ENCODE measurements around the gene NDUFA3. TPM values are rescaled to one million over a fixed set of nuclear protein-coding genes. Genes with fewer than 3 reads are reported as not detected.

NDUFA3 gene
- total and polyA plus RNA-seq, 10 of the 15 experiments (the other 5 are each of a cell fraction or from before 2014, with no cell fraction given), result 40.0 to 335 (median 153) TPM

DNA sequence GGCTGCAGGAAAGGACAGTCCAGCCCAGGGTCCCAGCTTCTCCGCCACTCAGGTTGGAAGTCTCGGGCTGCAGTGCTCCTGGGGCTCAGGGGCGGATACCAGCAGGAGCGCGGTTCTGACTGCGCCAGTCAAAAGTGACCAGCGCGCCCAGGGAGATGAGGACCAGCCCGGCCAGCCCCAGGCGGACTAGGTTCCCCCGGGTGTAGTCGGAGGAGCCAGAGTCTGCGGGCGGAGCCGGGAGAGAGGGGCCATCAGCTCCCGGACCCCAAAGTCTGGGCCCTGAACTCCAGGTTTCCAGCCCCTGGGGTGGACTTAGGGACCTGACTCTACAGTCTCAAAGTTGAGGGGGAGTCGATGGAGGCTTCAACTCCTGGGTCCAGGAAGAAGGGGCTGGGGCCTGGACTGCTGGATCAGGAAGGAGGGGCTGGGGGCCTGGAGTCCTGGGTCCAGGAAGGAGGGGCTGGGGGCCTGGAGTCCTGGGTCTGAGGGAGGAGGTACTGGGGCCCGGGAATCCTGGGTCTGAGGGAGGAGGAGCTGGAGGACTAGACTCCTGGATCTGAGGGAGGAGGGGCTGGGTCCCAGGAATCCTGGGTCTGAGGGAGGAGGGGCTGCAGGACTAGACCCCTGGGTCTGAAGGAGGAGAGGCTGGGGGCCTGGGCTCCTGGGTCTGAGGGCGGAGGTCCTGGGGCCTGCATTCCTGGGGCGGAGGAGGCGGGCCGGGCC is 7.4 kb upstream of the NDUFA3 start:
- Histone ChIP-seq H3K4me2 (ENCODE audit: control insufficient read depth, insufficient read depth) (peak overlapping the region; percentile 54; the same call in 1 of the 2 replicates), H4K20me1 (ENCODE audit: control insufficient read depth, insufficient read depth) (no peaks in the 10 kb centered on the region), H3K9ac (ENCODE audit: control insufficient read depth, insufficient read depth, low read length) (no peak overlapping the region), H3K79me2 (ENCODE audit: control insufficient read depth, insufficient read depth, low read length) (no peaks in the 10 kb centered on the region), H2AFZ (ENCODE audit: control insufficient read depth, low read depth, low read length) (no peak overlapping the region), H3K27ac (ENCODE audit: control insufficient read depth, insufficient read depth) (no peak overlapping the region), H3K27me3 (replicated peaks in 1 of 2; ENCODE audit: control insufficient read depth in 2 of 2, insufficient read depth in 2 of 2, low read length in 1 of 2) (no peaks in the 10 kb centered on the region; a peak in 2 of 4 replicates), H3K4me3 (no peak overlapping the region), H3K36me3 (ENCODE audit: control insufficient read depth in 2 of 2, insufficient read depth in 2 of 2, low read length in 1 of 2) (no peaks in the 10 kb centered on the region), H3K9me3 (replicated peaks; ENCODE audit: control insufficient read depth, insufficient read depth, low read length) (peaks cover 2% of the 10 kb centered on the region; the same call in 2 of the 3 replicates), H3K4me1 (ENCODE audit: control insufficient read depth, insufficient read depth, low read length) (no peaks in the 10 kb centered on the region)
- 72% methylated on average over 21 of the region's 22 CpGs for WGBS (ENCODE audit: insufficient coverage, insufficient replicate concordance, low lambda C conversion rate, missing lambda C conversion rate)
- ChIA-PET SMC1A (ENCODE audit: uncharacterized antibody, unreplicated experiment) (no interaction called here), RAD21 (ENCODE audit: unreplicated experiment) (no interaction called here), CTCF (no interaction called here), POLR2A (interaction anchor here (0.6 kb wide), 1 partner anchor 1409 kb away, joined by 3 read pairs; no protein-coding TSS in a partner anchor)
- ATAC-seq (no peak), FAIRE-seq (no peak), DNase-seq (ENCODE audit: low read depth, low spot score) (no peak)
- in situ Hi-C loops (cut with MboI) (no loop called here), intact Hi-C loops (cut with micrococcal nuclease; ENCODE audit: unreplicated experiment) (no loop called here)
- no TSS peak for BruUV-seq (replicated peaks)
- TF ChIP-seq, protein P1, sequence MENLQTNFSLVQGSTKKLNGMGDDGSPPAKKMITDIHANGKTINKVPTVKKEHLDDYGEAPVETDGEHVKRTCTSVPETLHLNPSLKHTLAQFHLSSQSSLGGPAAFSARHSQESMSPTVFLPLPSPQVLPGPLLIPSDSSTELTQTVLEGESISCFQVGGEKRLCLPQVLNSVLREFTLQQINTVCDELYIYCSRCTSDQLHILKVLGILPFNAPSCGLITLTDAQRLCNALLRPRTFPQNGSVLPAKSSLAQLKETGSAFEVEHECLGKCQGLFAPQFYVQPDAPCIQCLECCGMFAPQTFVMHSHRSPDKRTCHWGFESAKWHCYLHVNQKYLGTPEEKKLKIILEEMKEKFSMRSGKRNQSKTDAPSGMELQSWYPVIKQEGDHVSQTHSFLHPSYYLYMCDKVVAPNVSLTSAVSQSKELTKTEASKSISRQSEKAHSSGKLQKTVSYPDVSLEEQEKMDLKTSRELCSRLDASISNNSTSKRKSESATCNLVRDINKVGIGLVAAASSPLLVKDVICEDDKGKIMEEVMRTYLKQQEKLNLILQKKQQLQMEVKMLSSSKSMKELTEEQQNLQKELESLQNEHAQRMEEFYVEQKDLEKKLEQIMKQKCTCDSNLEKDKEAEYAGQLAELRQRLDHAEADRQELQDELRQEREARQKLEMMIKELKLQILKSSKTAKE (IDR thresholded peaks at IDR 0.05; ENCODE audit: low read depth, poor library complexity, severe bottlenecking), result no peak
- TF ChIP-seq SMARCA5 (IDR thresholded peaks at IDR 0.05), result no peak
- TF ChIP-seq NR2C2 (IDR thresholded peaks at IDR 0.05; ENCODE audit: borderline replicate concordance, control insufficient read depth, insufficient read length, low read depth), result no peak
- no peak for TF ChIP-seq MYC (IDR thresholded peaks at IDR 0.05; ENCODE audit: insufficient read depth, insufficient read length, insufficient replicate concordance, low read length, severe bottlenecking)
- no peak for TF ChIP-seq GABPA (IDR thresholded peaks at IDR 0.05; ENCODE audit: low read depth)
- no peak for TF ChIP-seq POLR2AphosphoS2 (IDR thresholded peaks at IDR 0.05; ENCODE audit: low read depth, low read length)
- TF ChIP-seq SUZ12 (IDR thresholded peaks at IDR 0.05; ENCODE audit: unreplicated experiment), result no peak
- no peak for TF ChIP-seq PAX8 (IDR thresholded peaks at IDR 0.05)
- TF ChIP-seq HDGF (IDR thresholded peaks at IDR 0.05), result no peak
- TF ChIP-seq TCF3 (IDR thresholded peaks at IDR 0.05; ENCODE audit: borderline replicate concordance, insufficient read depth, low read depth, low read length), result no peak
- TF ChIP-seq NBN (IDR thresholded peaks at IDR 0.05), result no peak
- no peak for TF ChIP-seq CBFB (IDR thresholded peaks at IDR 0.05; ENCODE audit: low read depth)
- TF ChIP-seq STAT3 (IDR thresholded peaks at IDR 0.05; ENCODE audit: low read depth, low read length), result no peak
- no peak for TF ChIP-seq SMAD5 (IDR thresholded peaks at IDR 0.05; ENCODE audit: low read depth)
- TF ChIP-seq KDM1A (IDR thresholded peaks at IDR 0.05; ENCODE audit: borderline replicate concordance), result no peak
- no peak for TF ChIP-seq EZH2 (IDR thresholded peaks at IDR 0.05; ENCODE audit: borderline replicate concordance, control insufficient read depth, low read depth, low read length)
- no peak for TF ChIP-seq NRF1 (conservative IDR thresholded peaks at IDR 0.05; ENCODE audit: low read depth, low read length)
- TF ChIP-seq CEBPB (IDR thresholded peaks at IDR 0.05; ENCODE audit: borderline replicate concordance in 1 of 2, low read depth in 2 of 2, low read length in 2 of 2), result no peak
- no peak for TF ChIP-seq SREBF1 (IDR thresholded peaks at IDR 0.05; ENCODE audit: low read length)
